Esophagus (tissue), 2 donors: ENCODE data around the gene OGDH. TPM values are rescaled to one million over a fixed set of nuclear protein-coding genes. Genes with fewer than 3 reads are reported as not detected.
"Not testable (repeated sequence)": the region's sequence is repeated elsewhere in the genome, so short reads cannot be mapped to it uniquely, and the experiment has no call there.

Experiments
- H3K27ac ChIP-seq, 2 donors: one replicate each; pipeline ENCODE4 v1.5.1; 2013; ENCODE audit warnings: low read depth in 2 of 2, mild to moderate bottlenecking in 2 of 2, inconsistent platforms in 1 of 2, low read length in 1 of 2, moderate library complexity in 1 of 2
- H3K27me3 ChIP-seq, 2 donors: one replicate each; pipeline ENCODE4 v1.6.1; 2013; ENCODE audit warnings: low read length in 2 of 2, control low read depth in 1 of 2, mild to moderate bottlenecking in 1 of 2; ENCODE audit not compliant: insufficient read depth in 2 of 2, control insufficient read depth in 1 of 2
- H3K36me3 ChIP-seq, 2 donors: one replicate each; pipeline ENCODE4 v1.6.1; 2013; ENCODE audit warnings: low read length in 1 of 2; ENCODE audit not compliant: control insufficient read depth in 2 of 2, insufficient read depth in 2 of 2
- H3K4me1 ChIP-seq, 2 donors: one replicate each; pipeline ENCODE4 v1.6.1; 2013; ENCODE audit warnings: low read length in 1 of 2; ENCODE audit not compliant: control insufficient read depth in 2 of 2, insufficient read depth in 2 of 2
- H3K4me3 ChIP-seq, 2 donors: one replicate each; pipeline ENCODE4 v1.5.1; 2013; ENCODE audit warnings: low read length in 2 of 2, mild to moderate bottlenecking in 2 of 2, low read depth in 1 of 2, moderate library complexity in 1 of 2
- H3K9me3 ChIP-seq, 2 donors: one replicate each; pipeline ENCODE4 v1.6.1; 2013; ENCODE audit warnings: mild to moderate bottlenecking in 2 of 2, low read depth in 1 of 2, low read length in 1 of 2, moderate library complexity in 1 of 2; ENCODE audit not compliant: control insufficient read depth in 2 of 2, insufficient read depth in 1 of 2
- WGBS, 2 donors: extraction: QIAGEN DNeasy Blood & Tissue Kit; methylation state at CpG; one replicate each; pipeline ENCODE4 v1.1.7; 2013; 5-methylcytosine and 5-hydroxymethylcytosine counted together
- polyA plus RNA-seq, 2 donors: library from polyadenylated mRNA; stranded (reverse); fragments of 200-250 nt; gene quantifications; one replicate each; pipeline ENCODE4 v1.2.3, GENCODE V29; 2013
- donor health status: healthy with polysubstance abuse.
- donor health status: Bipolar disorder and iron deficiency.

OGDH gene
- polyA plus RNA-seq, 2 donors, result 25.8 to 43.0 TPM

DNA sequence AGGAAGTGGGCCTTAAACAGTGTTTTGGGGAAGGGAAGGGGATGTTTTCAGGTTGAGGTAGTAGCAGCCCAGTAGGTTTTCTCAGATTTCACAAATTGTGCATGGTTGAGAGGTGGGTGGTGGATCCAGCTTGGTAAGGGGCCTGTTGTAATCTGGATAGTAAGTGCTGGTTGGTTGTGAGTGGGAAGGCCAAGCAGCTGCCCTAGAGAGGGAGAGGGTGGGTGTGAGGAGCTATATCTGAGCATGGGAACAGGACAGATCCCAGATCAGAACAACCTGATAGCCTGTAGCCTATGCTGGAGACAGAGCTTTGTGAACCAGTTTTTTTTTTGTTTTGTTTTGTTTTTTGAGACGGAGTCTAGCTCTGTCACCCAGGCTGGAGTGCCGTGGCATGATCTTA lies 88.3 kb downstream of the OGDH start:
- Histone ChIP-seq H3K36me3 (peaks cover 28 to 45% of the 10 kb centered on the region in 2 donors), H3K27me3 (no peaks in the 10 kb centered on the region), H3K4me1 (no peaks in the 10 kb centered on the region), H3K27ac (no peak overlapping the region), H3K4me3 (no peak overlapping the region), H3K9me3 (no peaks in the 10 kb centered on the region)
- 95 to 96% methylated on average over 2 of the region's 2 CpGs for WGBS, 2 donors

DNA sequence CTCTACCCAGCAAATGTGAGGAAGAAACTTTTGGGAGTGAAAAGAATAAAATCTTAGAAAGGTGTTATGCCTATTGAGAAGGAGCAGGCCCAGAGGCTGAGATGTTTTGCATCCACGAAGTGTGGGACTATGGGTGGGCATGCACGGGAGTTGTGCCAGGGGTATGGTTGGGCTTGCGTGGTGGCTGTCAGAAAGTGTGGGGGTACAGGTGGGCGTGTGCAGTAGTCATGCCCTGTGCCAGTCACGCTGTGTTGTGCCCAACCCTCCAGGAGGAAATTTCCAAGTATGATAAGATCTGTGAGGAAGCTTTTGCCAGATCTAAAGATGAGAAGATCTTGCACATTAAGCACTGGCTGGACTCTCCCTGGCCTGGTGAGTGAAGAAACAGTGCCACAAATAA lies 89.3 kb downstream of the OGDH start:
- WGBS, 2 donors, result 91 to 93% methylated on average over 5 of the region's 5 CpGs
- H3K27ac ChIP-seq, result no peak overlapping the region
- no peaks in the 10 kb centered on the region for H3K27me3 ChIP-seq
- H3K4me1 ChIP-seq, result no peaks in the 10 kb centered on the region
- H3K36me3 ChIP-seq, result peaks cover 33 to 50% of the 10 kb centered on the region in 2 donors
- H3K4me3 ChIP-seq, result no peak overlapping the region
- H3K9me3 ChIP-seq, result no peaks in the 10 kb centered on the region

DNA sequence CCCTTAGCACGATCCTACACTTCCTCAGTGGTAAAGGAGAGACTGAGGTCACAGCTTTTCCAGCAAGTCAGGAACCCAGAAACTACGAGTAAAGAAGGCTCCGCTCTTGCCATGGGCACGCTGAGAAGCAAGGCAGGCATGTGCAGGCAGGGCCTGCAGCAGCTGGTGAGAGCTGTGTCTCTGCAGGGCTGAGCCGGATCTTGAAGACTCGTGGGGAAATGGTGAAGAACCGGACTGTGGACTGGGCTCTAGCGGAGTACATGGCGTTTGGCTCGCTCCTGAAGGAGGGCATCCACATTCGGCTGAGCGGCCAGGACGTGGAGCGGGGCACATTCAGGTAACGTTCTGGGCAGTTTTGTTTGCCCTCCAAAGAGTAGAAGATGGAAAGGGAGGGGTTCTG lies 90.3 kb downstream of the OGDH start:
- Histone ChIP-seq H3K4me3 (no peak overlapping the region), H3K4me1 (no peaks in the 10 kb centered on the region), H3K27me3 (no peaks in the 10 kb centered on the region), H3K27ac (no peak overlapping the region), H3K36me3 (peaks cover 33 to 52% of the 10 kb centered on the region in 2 donors), H3K9me3 (no peaks in the 10 kb centered on the region)
- WGBS, 2 donors, result 92% methylated on average over 15 of the region's 15 CpGs

DNA sequence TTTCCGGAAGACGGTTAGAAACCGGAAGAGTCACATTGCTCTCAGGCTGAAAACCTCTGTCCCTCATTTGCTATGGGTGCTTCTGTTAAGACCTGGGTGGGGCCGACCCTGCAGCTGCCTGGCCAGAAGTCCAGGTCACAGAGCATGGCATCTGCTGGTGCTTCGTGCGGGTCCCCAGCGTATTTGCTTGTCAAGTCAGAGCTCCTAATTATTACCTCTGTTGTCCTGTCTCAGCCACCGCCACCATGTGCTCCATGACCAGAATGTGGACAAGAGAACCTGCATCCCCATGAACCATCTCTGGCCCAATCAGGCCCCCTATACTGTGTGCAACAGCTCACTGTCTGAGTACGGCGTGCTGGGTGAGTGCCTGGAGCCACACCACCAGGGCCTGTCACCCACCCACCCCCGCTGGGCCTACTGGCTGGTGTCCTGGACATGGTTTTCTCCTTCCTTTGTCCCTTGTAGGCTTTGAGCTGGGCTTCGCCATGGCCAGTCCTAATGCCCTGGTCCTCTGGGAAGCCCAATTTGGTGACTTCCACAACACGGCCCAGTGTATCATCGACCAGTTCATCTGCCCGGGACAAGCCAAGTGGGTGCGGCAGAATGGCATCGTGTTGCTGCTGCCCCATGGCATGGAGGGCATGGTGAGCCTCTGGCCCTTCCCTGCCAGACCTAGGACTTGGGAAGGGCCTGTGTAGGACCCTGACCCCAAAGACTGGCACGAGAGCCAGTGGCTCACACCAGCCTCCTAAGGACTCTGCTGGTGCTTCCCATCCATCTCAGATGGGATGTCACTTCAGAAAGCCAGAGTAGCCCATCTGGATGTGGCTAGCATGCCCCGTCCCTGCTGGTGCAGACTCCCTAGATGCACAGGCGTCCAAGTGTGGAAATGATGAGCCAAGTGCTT lies 91.0 kb downstream of the OGDH start:
- WGBS, 2 donors, result 96 to 97% methylated on average over 20 of the region's 20 CpGs
- Histone ChIP-seq H3K4me3 (no peak overlapping the region), H3K27ac (no peak overlapping the region), H3K9me3 (no peaks in the 10 kb centered on the region), H3K36me3 (peaks cover 36 to 56% of the 10 kb centered on the region in 2 donors), H3K27me3 (no peaks in the 10 kb centered on the region), H3K4me1 (no peaks in the 10 kb centered on the region)

DNA sequence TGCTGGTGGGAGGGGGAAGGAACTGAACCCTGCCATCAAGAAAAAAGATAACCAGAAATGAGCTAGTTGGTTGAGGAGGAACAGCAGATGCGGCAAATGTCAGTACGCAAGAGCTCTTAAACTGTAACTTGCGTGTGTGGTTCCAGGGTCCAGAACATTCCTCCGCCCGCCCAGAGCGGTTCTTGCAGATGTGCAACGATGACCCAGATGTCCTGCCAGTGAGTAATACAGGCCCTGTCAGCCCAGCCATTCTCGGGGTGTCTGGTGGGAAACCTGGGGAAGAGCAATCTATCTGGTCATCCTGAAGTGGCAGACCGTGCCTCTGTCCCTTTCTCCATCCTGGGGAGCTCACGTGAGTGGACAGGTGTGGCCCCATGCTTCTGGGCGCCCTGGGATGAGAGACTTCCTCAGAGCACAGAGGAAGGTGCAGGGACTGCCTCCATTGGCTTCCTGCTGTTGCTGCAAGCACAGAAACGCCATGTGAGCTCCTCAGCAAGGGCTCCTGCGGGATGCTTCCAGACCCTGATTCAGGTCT lies 91.7 kb downstream of the OGDH start:
- Histone ChIP-seq H3K9me3 (no peaks in the 10 kb centered on the region), H3K36me3 (peaks cover 36 to 56% of the 10 kb centered on the region in 2 donors), H3K4me3 (no peak overlapping the region), H3K27me3 (no peaks in the 10 kb centered on the region), H3K27ac (no peak overlapping the region), H3K4me1 (no peaks in the 10 kb centered on the region)
- 98% methylated on average over 13 of the region's 13 CpGs for WGBS, 2 donors

DNA sequence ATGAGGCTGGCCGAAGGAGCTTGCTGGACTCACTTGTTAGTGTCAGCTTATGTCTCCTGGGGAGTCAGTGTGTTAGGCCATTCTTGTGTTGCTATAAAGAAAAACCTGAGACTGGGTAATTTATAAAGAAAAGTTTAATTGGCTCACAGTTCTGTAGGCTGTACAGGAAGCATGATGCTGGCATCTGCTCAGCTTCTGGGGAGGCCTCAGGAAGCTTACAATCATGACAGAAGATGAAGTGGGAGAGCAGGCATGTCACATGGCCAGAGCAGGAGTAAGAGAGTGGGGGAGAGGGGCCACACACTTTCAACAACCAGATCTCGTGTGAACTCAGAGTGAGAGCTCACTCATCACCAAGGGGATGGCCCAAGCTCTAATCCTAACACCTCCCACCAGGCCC lies 93.2 kb downstream of the OGDH start:
- H3K27me3 ChIP-seq, H3K4me1 ChIP-seq, H3K27ac ChIP-seq, H3K4me3 ChIP-seq, H3K9me3 ChIP-seq: not testable (repeated sequence)
- WGBS, 2 donors, result 95 to 98% methylated on average over 2 of the region's 2 CpGs
- H3K36me3 ChIP-seq, result peaks cover 33 to 46% of the 10 kb centered on the region in 2 donors

DNA sequence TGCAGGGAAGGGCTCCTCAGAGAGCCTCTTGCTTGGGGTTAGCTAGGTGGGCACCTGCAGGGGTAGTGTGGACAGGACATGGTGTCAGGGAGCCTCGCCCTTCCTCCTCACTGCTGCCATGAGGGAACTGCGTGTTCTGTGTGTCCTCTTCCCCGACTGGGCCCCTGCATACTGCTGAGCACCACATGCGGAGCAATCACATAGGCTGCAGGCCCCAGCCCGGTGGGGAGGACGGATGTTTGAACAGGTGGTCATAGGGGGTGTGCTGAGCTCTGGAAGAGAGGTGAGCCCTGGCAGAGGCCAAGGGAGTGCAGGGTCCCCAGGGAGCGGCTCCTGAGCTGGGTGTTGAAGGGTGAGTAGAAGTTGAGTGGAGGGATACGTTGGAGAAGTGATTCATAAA lies 93.9 kb downstream of the OGDH start:
- Histone ChIP-seq H3K27ac (no peak overlapping the region), H3K4me1 (no peaks in the 10 kb centered on the region), H3K9me3 (no peaks in the 10 kb centered on the region), H3K36me3 (peaks cover 33 to 43% of the 10 kb centered on the region in 2 donors), H3K27me3 (no peaks in the 10 kb centered on the region), H3K4me3 (no peak overlapping the region)
- 92 to 93% methylated on average over 8 of the region's 8 CpGs for WGBS, 2 donors

DNA sequence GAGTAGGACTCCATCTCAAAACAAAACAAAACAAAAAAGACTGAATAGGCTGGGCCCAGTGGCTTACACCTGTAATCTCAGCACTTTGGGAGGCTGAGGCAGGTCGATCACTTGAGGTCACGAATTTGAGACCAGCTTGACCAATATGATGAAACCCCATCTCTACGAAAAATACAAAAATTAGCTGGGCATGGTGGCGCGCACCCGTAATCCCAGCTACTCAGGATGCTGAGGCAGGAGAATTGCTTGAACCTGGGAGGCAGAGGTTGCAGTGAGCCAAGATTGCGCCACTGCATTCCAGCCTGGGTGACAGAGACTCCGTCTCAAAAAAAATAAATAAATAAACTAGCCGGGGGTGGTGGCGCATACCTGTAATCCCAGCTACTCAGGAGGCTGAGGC lies 97.0 kb downstream of the OGDH start:
- H3K4me1 ChIP-seq, result not testable (repeated sequence)
- H3K36me3 ChIP-seq, result peaks cover 21 to 33% of the 10 kb centered on the region in 2 donors
- WGBS, 2 donors, result 95 to 96% methylated on average over 10 of the region's 10 CpGs

DNA sequence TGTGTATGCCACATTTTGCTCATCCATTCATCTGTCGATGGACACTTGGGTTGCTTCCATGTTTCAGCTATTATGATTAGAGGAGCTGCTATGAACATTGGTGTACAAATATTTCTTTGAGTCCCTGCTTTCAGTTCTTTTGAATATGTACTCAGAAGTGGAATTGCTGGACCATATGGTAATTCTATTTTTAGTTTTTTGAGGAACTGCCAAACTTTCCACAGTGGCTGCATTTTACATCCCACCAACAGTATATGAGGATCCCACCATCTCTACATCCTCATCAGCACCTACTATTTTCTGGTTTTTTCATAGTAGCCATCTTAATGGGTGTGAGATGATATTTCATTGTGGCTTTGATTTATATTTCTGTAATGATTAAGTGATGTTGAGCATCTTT lies 97.5 kb downstream of the OGDH start:
- Histone ChIP-seq H3K9me3 (no peaks in the 10 kb centered on the region), H3K27ac (no peak overlapping the region), H3K27me3 (no peaks in the 10 kb centered on the region), H3K4me3 (no peak overlapping the region), H3K36me3 (peaks cover 25 to 35% of the 10 kb centered on the region in 2 donors), H3K4me1 (no peaks in the 10 kb centered on the region)
- 68 to 84% methylated on average over 1 of the region's 1 CpG for WGBS, 2 donors

More for the DNA sequence above, 97.0 kb downstream of the OGDH start:
- not testable (repeated sequence) for H3K27me3 ChIP-seq, H3K27ac ChIP-seq, H3K9me3 ChIP-seq, H3K4me3 ChIP-seq

DNA sequence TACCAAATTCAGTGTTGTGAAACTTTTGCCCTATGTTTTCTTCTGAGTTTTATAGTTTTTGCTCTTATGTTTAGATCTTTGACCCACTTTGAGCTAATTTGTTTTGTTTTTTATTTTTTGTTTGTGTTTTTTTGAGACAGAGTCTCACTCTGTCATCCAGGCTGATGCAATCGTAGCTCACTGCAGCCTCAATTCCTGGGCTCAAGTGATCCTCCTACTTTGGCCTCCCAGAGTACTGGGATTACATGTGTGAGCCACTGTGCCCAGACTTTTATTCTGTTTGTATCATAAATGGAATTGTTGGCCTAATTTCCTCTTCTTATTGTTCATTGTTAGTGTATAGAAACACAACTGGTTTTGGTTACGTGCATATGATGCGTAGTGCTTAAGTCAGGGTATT lies 99.0 kb downstream of the OGDH start:
- Histone ChIP-seq H3K27ac (no peak overlapping the region), H3K9me3 (no peaks in the 10 kb centered on the region), H3K4me1 (no peaks in the 10 kb centered on the region), H3K4me3 (no peak overlapping the region), H3K36me3 (peaks cover 24 to 34% of the 10 kb centered on the region in 2 donors), H3K27me3 (no peaks in the 10 kb centered on the region)
- 89 to 96% methylated on average over 3 of the region's 3 CpGs for WGBS, 2 donors
